ENCODE measurements around the gene HUNK.
A peak's percentile ranks its signal among the peaks of the same experiment; 100 is the strongest.
"Not testable (repeated sequence)": the region's sequence is repeated elsewhere in the genome, so short reads cannot be mapped to it uniquely, and the experiment has no call there.

Gene HUNK

DNA sequence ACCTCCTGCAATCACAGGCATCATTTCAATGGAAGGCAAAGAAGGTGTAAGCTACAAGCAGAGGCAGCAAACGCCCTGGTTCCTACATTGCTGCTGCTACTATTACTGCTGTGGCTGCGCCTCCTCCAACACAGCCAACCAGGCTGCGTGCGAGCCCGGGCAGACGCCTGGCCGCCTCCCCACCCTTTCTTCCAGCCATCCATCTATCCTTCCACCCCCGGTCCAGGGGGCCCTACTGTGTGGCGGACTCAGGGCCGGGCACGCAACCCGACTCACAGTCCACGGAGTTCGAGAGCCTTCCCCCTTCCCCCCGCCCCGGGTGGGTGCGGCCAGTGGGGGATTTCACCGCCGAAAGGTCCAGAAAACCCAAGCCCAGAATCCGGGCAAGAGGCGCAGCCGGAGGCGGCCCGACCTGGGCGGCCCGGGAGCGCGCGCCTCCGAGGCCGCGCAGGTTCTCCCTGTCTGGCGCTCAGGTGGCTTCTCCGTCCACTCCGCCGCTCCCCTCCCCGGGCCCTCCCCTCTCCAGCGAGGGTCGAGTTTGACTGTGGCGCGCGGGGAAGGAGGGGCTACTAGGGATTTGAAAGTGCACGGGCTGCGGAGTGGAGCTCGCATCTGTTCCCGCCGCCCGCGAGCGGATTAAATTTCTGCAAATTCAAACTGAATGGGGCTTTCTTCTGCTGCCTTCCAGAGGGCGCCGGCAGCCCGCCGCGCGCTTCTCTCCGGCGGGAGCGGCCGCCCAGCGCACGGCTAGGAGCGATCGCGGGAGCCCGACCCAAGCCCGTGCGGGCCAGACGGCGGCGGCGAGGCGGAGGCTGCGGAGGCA lies at the start of gene HUNK:
Gene HUNK, plus strand, starts transcription at position 569 of the 823 bp plus-strand sequence. CDS start 655 bp downstream, outside the sequence.
- DNase-seq (ENCODE audit: low spot score): peak; percentile 87

DNA sequence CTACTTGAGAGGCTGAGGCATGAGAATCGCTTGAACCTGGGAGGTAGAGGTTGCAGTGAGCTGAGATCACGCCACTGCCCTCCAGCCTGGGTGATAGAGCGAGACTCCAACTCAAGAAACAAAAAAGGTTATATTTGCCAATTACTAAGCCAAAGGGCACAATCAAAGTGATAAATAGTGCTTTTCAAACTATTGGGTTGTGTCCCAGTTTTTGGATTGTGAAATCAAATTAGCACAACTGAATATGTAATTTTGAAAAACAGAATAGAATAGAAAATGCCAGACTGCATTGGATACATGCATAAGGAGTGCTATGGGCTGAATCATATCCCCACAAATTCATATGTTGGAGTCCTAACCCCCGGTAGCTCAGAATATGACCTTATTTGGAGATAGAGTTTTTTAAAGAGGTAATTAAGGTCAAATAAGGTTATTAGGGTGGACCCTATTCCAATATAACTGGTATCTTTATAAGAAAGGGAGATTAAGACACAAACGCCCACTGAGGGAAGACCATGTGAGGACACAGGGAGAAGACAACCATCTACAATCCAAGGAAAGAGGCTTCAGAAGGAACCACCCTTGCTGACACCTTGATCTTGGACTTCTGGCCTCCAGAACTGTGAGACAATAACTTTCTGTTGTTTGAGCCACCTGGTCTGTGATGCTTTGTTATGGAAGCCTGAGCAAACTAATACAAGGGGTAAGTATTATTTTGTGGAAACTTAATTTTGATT lies 42.9 kb upstream of the HUNK start:
- no peak for DNase-seq (ENCODE audit: low spot score)

DNA sequence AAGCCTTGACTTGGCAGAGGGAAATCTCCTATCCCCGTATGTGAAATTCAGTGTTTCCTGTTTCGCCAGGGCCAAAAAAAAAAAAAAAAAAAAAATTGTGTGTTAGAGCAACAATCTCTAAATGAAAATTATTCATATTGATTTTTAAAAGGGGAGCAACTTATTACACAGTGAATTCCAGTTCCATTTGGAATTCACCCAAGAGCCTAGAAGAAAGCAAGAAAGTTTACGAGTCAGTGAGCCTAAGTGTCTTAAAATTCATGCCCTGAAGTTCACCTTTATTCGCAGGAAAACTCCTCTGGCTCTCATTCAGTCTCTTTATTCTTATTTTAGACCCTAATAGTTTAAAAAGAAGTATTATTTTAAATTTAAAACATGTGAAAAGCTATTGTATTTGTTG lies 42.1 kb upstream of the HUNK start:
- no peak for DNase-seq (ENCODE audit: low spot score)

DNA sequence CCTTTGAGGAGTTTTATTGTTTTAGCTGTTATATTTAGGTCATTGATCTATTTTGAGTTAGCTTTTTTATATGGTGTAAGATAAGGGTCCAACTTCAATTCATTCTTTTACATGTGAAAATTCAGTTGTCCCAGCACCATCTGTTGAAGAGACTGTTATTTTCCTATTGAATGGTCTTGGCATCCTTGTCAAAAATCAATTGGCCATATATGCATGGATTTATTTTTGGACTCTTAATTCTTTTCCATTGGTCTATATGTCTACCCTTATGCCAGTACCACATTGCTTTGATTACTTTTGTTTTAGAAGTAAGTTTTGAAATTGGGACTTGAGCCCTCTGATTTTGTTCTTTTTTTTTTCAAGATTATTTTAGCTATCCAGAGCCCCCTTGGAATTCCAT lies 35.8 kb upstream of the HUNK start:
- DNase-seq (ENCODE audit: low spot score): no peak

DNA sequence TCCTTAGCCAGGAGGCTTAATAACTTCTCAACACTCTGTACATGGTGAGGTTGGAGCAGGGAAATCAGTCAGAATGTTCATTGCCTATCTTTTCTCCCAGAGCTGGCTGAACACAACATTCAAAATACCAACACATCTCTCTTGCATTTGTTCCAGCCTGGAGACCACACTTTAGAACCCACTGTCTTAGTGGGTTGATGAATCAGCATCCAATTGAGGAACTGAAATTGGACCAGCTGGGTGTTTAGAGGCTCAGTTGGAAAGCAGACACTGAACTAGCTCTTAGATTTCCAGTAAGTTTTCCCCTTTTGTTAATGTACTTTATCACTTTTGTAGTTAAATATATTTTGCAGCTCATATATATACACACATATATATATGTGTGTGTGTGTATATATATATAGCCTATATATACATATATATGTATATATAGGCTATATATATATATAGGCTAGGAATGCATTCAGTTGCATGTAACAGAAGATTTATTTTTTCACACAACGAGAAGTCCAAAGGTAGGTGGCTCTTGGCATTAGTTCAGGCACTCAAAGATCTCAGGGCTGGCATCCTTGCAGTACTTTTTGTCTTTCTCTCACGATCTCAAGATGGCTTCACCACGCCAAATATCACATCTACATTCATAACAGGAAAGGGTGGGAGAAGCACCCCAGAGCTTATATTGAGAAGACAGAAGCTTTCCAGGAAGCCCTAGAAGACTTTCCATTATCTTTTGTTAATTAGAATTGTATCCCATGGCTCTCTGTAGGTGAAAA lies 35.0 kb upstream of the HUNK start:
- DNase-seq (ENCODE audit: low spot score): no peak

DNA sequence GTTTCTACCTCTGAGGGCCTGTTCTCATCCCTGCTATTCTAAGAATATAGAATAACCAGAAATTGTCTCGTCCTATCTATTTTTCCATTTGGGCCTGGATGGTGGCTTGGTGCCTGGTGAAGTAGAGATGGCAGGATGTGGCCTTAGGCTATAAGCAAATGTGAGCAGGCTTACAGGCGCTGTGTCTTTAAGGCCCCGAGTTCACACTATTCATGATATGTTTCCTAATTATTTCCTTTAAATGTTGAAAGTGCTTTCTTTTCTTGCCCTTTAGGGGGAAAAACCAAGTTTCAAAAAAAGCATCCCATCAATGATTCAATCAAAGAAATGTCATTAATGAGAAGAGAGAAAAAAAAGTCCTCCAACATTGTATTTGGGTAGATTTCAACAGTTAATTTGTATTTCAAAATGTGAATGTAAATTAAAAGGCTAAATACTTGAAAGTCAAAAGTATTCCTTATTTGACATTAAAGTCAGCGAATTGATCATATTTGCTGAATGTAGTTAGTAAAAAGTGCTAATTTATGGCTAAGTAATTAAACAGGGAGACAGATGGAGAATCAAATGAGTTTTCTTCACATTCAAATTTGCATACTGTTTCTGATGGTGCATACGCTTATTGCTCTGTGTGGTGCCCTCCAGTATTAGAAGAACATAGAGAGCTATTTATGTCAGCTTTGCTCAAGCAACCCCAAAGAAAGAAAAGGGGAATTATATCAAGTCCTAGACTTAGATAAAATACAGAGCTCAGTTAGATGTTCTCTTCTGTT lies 34.0 kb upstream of the HUNK start:
- no peak for DNase-seq (ENCODE audit: low spot score)

DNA sequence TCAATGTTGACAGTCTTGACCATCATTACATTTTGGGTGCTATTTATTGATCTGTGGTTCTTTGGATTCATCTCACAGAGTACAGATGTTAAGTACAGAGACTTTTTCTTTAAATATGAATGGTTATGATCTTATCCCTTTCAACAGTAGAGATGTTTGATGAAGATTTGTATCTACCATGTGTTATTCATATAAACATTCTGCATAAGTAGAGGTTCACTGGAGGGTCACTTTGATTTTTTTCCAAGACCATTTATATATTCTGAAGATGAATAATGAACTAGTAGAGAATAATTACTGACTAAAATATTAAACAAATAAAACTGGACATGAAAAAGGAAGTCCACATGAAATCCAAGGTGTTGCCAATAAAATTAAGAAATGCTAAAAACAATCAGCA lies 28.6 kb upstream of the HUNK start:
- no peak for DNase-seq (ENCODE audit: low spot score)

DNA sequence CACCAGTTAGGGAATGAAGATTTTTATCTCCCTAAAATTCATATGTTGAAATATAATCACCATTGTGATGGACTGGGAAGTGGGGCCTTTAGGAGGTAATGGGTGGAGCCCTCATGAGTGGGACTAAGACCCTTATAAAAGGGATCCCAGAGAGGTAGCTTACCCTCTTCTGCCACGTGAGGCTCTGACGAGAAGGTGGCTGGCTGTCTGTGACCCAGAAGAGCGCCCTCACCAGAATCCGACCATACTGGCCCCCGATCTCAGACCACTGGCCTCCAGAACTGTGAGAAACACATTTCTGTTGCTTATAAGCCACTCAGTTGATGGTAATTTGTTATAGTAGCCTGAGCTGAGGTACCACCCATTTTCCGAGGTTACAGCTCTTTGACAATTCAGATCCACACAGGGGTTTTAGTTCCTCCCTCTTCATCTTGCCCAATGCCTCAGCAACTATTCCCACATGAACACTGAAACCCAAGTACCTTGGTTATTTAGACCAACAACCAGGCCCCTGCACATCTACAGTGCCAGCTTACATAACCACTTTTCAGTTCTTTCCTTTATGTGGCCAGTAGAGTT lies 27.6 kb upstream of the HUNK start:
- no peak for DNase-seq (ENCODE audit: low spot score)

DNA sequence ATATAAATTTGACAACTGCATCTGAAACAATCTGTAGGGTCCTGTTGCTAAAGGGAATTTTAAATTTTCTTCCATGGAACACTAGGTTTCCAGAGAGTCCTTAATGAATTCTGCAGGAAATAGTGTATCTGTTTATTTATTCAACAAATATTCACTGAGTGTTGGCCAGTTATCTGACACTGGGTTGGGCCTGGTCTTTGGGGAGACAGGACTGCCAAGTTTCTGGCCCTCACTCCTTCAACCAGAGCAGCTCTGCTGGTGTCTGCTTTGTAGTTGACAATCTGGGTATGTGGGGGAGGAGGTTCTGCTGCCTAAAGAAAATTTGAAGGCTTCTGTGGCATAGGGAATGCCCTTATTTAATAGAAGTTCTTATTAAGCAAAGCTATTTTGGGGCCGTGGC lies 26.1 kb upstream of the HUNK start:
- DNase-seq (ENCODE audit: low spot score): no peak

DNA sequence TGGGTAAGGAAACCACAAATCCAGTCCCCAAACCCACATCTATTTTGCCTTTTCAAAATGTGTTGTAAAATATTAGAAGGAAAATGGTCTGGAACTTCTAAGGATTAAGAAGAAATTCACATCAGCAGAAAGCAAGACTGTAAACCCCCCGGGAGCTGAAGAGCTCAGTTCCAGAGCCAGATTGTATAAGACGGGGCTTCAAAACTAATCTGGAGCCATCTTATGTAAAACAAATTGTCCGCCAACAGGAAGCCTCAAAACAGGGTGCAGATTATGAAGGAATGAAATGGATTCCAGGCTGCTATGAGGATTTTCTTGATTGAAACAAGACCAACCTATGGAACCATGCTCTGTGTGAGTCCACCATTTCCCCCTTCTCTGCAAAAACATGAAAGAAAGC lies 25.1 kb upstream of the HUNK start:
- DNase-seq (ENCODE audit: low spot score): no peak

DNA sequence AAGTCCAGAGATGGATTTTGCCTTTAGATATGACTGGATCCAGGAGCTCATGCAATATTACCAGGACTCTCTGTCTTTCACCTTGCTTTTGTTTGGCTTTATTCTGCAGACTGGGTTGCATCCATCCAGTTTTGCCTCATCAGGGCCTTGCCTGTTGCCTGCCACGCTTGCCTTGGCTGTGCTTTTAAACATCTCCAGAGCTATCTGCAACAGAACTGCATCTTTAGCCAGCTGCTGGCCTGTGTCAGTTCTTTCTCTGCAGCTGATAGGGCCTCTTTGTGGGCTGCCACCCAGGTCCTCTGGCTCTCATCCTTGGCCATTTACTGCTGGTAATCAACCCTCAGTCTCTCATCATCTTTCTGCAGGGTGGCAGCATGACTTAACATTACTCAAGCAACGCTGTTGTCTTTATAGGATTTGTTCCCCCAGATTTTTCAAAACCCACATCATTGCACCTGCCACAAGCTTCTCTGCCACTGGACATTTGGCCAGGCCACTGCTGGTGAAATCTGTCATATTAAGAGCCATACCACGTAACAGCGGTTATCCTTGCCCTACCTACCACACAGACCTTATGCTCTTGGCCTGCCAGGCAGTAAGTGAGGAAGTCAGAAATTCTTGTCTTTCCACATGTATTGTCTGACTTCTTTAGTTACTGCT lies 24.4 kb upstream of the HUNK start:
- no peak for DNase-seq (ENCODE audit: low spot score)

DNA sequence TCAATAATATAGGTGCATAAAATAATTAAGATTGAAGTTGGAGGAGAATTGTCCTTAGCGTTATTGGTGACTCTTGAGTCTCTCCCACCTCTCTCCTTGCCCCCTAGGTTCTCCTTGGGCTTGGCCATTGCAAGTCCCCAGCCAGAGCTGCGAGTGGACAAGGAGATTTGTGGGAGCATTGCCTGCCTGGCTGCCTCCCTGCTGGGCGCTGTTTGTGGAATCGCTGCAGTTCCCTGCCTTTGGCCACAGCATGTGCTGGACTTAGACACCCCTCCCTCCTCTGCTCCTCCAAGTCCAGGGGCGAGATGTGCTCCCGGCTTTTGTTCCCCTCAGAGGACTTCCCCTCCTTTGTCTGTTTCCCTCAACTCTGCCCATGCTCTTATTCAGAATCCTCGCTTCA lies 21.9 kb upstream of the HUNK start:
- no peak for DNase-seq (ENCODE audit: low spot score)

DNA sequence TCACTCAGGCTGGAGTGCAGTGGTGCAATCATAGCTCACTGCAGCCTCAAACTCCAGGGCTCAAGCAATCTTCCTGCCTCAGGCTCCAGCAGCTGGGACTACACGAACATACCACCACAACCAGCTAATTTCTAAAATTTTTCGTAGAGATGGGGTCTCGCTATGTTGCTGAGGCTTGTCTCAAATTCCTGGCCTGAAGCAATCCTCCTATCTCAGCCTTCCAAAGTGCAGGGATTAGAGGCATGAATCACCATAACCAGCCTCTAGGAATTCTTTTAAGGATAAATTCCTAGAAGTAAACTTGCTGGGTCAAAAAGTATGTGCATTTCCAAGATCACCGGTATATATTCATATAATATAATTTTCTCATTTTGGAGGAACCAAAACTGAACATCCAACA lies 17.6 kb upstream of the HUNK start:
- DNase-seq (ENCODE audit: low spot score): no peak

DNA sequence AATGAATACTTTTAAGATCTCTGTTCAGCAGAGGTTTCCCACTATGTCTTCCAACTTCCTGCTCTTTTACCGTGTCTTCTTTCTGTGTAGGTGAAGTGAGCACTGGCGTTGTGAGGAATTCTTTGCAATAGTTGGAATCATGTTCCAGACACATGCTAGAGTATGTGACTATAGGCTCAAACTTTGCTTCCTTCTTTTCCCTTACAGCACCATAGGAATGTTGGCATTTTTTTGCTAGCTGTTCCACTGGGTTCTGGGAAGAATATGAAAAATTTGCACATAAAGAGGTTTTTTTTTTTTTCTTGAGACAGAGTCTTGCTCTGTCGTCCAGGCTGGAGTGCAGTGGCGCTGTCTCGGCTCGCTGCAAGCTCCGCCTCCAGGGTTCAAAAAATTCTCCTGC lies 15.7 kb upstream of the HUNK start:
- no peak for DNase-seq (ENCODE audit: low spot score)

DNA sequence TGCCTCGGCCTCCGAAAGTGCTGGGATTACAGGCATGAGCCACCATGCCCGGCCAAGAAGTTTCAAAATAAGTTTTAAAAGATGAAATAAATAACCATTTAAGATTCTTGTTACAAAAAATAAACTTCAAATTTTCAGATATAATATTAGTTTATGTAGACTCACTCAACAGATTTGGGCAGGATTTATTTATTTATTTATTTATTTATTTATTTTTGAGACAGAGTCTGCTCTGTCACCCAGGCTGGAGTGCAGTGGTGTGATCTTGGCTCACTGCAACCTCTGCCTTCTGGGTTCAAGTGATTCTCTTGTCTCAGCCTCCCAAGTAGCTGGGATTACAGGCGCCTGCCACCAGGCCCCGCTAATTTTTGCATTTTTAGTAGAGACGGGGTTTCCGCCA lies 15.2 kb upstream of the HUNK start:
- not testable (repeated sequence) for DNase-seq (ENCODE audit: low spot score)

DNA sequence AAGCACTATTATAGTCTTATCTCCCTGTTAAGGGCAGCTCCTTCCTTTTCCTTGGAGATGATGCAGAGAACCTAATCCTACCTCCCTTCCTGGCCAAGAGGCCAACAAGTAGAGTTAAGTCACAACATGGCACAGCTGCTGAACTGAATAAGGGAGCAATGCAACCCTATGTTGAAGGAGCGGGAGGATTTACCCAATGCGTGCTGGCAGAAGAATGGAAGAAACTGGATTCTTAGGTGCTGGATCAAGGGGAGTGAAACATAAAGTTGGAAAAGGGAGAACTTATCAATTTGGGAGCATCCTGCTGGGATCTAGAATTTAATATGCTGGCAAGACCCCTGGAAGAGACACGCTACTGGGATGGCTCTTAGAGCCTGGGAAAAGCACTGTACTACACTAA lies 12.0 kb upstream of the HUNK start:
- DNase-seq (ENCODE audit: low spot score): no peak

DNA sequence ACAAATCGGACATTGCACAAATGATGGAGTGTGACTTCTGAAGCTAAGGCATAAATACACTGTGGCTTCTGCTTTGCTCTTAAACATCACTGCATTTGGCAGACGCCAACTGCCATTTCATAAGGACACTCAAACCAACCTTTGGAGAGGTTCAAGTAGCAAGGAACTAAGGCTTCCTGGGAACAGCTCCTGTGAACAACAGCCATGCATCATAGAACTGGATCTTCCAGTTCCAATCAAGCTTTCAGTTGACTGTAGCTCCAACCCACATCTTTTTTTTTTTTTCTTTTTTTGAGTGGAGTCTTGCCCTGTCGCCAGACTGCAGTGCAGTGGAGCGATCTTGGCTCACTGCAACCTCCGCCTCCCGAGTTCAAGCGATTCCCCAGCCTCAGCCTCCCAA lies 10.7 kb upstream of the HUNK start:
- DNase-seq (ENCODE audit: low spot score): no peak

DNA sequence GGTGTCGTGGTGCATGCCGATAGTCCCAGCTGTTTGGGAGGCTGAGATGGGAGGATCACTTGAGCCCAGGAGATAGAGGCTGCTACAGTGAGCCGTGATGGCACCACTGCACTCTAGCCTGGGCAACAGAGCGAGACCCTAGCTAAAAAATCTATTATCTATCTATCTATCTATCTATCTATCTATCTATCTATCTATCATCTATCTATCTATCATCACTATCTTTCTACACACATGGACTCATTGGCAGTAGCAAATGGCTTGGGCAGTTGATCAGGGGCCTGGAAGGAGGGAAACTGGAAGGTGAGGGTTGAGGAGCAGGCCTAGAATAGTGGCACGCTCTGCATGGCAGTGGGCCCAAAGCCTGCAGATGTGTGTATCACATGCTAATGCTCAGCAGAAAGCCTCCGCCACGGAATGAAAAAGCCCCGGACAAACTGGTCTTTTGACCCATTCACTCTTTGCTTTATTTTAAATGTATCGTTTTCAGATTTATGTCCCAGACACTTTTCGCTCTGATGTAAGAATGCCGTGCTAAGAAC lies 7.3 kb upstream of the HUNK start:
- no peak for DNase-seq (ENCODE audit: low spot score)

DNA sequence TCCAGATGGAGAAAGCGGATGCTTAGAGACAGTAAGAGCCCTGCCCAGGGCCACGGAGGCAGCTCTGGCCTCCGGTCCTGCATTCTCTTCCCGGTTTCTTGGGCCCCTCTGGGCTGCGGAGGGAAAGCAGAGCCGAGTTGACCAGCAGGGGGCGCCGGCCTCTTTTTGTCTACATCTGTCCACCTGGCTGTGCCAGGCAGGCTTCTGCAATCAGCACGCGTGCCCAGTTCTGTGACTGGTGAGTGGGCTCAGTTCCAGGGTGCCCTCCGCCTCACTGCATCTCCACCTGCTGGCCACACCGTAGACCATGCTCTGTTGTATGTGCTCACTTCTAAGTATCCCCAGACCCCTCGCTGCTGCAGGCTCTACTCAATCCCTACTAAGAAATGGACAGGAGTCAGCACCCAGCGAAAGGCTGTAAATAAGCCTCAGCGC lies 6.7 kb upstream of the HUNK start:
- DNase-seq (ENCODE audit: low spot score): peak; percentile 85

DNA sequence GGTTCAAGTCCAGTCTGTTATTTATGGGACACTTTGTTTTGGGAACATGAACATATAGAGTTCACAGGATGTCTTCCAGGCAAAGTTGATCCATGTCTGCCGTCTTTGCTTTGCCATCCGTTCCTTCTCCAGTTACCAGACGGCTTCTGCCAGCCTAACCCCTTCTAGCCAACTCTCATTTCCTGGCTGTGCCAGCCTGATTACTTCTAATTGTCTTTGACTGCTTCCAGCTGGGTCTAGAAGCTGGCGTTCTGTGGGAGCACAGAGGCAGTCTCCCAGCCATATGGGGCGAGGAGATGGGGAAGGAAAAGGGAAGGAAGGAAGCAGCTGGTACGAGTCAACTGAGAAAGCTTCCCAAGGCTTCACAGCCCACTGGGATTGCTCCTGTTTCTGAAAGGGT lies 3.1 kb upstream of the HUNK start:
- no peak for DNase-seq (ENCODE audit: low spot score)

All from left forelimb (tissue), 1 donor.